Tibial artery (tissue), 4 donors: ENCODE data around the gene GATAD2B.

Source experiments
- DNase-seq, 2 donors: peaks; one replicate each; pipeline ENCODE4 v3.0.0-alpha.2; 2019
- H3K27ac ChIP-seq, 2 donors: fragments of 200-600 bp; sonication (generic) in 1 of 2; 1 replicate in 1 of 2; 2 replicates in 1 of 2; pipeline ENCODE4 v1.5.1; 2018 to 2019; ENCODE audit warnings: mild to moderate bottlenecking in 1 of 2
- H3K27me3 ChIP-seq, 2 donors: fragments of 200-600 bp; sonication (generic) in 1 of 2; one replicate each; pipeline versions ENCODE4 v1.5.1 to v1.6.0; 2016 to 2019
- H3K36me3 ChIP-seq, 3 donors: fragments of 200-600 bp; sonication (generic) in 2 of 3; one replicate each; pipeline ENCODE4 v1.5.1; 2016 to 2019; ENCODE audit warnings: mild to moderate bottlenecking in 2 of 3
- H3K4me1 ChIP-seq, 4 donors: fragments of 200-600 bp; sonication (generic) in 2 of 4; 1 replicate in 3 of 4; 2 replicates in 1 of 4; pipeline ENCODE4 v1.5.1; 2016 to 2019
- H3K4me3 ChIP-seq, 2 donors: fragments of 200-600 bp; sonication (generic) in 1 of 2; 1 replicate in 1 of 2; 2 replicates in 1 of 2; pipeline ENCODE4 v1.5.1; 2018 to 2019; ENCODE audit warnings: mild to moderate bottlenecking in 2 of 2
- H3K9me3 ChIP-seq, 3 donors: fragments of 200-600 bp; sonication (generic) in 1 of 3; one replicate each; pipeline ENCODE4 v1.5.1; 2016 to 2019
- intact Hi-C: fragments of 100-400 bp; cut with DNase I; formaldehyde crosslinking; loops from one replicate; pipeline ENCODE4 v1.15.0; 2023; ENCODE audit warnings: low total_unique reads
- TF ChIP-seq, protein P1 (sequence below), 2 experiments: fragments of 200-600 bp in 1 of 2; fragments of 450-650 bp in 1 of 2; IDR thresholded peaks; one replicate each; pipeline ENCODE4 v1.5.1; 2017 to 2019; ENCODE audit warnings: antibody characterized with exemption in 2 of 2, mild to moderate bottlenecking in 1 of 2, moderate library complexity in 1 of 2

The GATAD2B gene

DNA sequence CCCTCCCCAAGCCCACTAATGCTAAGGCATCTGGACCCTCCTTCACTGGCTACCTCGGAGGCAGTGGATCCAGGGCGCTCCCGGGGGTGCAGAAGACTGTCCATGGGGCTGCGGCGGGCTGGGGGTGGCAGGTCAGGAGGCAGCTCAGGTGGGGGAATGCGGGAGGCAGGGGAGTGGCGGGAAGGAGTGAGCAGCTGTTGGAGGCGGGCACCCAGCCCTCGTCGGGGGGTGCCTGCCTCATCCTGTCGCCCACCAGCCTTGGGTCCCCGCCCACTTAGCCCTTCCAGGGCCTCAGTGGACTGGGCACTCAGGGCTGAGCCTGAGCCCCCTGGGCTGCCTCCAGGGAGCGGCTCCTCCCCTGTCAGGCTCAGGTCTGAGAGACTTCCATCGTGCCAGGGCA is 10.7 kb upstream of the GATAD2B start:
- Histone ChIP-seq H3K27ac (no peak overlapping the region), H3K9me3 (no peaks in the 10 kb centered on the region), H3K4me1 (peaks cover 0 to 4% (median 0%) of the 10 kb centered on the region in 4 donors), H3K27me3 (no peaks in the 10 kb centered on the region), H3K36me3 (peaks cover 57 to 95% (median 84%) of the 10 kb centered on the region in 3 donors), H3K4me3 (no peak overlapping the region)
- intact Hi-C loops: no loop called here
- TF ChIP-seq, protein P1, sequence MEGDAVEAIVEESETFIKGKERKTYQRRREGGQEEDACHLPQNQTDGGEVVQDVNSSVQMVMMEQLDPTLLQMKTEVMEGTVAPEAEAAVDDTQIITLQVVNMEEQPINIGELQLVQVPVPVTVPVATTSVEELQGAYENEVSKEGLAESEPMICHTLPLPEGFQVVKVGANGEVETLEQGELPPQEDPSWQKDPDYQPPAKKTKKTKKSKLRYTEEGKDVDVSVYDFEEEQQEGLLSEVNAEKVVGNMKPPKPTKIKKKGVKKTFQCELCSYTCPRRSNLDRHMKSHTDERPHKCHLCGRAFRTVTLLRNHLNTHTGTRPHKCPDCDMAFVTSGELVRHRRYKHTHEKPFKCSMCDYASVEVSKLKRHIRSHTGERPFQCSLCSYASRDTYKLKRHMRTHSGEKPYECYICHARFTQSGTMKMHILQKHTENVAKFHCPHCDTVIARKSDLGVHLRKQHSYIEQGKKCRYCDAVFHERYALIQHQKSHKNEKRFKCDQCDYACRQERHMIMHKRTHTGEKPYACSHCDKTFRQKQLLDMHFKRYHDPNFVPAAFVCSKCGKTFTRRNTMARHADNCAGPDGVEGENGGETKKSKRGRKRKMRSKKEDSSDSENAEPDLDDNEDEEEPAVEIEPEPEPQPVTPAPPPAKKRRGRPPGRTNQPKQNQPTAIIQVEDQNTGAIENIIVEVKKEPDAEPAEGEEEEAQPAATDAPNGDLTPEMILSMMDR (IDR thresholded peaks at IDR 0.05): no peak
- DNase-seq: peak in 1 of 2 donors; percentile 55

DNA sequence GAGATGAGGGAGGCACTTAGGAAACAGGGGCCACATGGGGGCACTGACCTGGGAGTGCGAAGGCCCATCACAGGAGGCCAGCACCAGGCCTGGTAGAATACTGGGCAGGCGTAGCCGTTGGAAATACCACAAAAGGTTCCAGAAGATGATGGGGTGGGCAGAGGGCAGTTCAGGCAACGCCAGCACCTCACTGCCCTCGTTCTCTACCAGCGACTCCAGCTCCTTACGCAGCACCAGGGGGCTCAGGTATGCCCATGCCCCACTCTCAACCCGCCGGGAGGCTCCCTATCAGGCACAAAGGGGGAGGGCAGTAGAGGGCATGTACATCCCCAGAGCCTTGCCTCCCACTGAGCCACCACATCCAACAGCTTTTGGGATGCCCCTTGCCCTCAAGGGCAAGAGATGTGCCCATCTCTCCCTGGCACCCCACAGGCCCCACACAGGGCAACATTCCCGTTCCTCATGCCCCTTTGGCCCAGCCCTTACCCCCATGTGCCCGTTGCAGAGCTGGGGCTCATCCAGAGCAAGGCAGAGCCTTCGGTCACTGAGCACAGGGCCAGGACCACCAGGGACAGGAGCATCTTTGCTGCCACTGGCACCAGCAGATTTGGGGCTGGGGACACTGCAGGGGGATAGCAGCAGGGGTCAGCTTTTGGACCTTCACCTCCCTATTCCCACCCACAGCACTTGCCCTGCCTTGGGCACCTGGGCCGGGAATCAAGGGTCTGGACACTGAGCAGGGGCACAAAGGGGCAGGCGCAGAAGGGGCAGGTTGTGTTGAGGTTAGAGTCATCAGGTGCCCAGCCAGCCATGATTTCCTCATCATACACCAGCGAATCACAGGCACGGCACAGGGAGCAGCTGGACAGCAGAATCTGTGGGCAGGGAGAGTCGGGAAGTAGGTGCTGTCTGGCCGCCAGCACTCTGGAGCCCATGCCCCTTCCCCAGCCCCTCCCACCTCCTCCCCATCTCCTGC is 9.7 kb upstream of the GATAD2B start:
- peaks cover 49 to 86% (median 76%) of the 10 kb centered on the region in 3 donors for H3K36me3 ChIP-seq
- H3K4me3 ChIP-seq: no peak overlapping the region
- intact Hi-C loops: no loop called here
- DNase-seq: peak in 1 of 2 donors; percentile 55
- no peaks in the 10 kb centered on the region for H3K9me3 ChIP-seq
- TF ChIP-seq, protein P1 (IDR thresholded peaks at IDR 0.05): no peak
- no peaks in the 10 kb centered on the region for H3K27me3 ChIP-seq
- no peak overlapping the region for H3K27ac ChIP-seq
- H3K4me1 ChIP-seq: peaks cover 0 to 5% (median 0%) of the 10 kb centered on the region in 4 donors

DNA sequence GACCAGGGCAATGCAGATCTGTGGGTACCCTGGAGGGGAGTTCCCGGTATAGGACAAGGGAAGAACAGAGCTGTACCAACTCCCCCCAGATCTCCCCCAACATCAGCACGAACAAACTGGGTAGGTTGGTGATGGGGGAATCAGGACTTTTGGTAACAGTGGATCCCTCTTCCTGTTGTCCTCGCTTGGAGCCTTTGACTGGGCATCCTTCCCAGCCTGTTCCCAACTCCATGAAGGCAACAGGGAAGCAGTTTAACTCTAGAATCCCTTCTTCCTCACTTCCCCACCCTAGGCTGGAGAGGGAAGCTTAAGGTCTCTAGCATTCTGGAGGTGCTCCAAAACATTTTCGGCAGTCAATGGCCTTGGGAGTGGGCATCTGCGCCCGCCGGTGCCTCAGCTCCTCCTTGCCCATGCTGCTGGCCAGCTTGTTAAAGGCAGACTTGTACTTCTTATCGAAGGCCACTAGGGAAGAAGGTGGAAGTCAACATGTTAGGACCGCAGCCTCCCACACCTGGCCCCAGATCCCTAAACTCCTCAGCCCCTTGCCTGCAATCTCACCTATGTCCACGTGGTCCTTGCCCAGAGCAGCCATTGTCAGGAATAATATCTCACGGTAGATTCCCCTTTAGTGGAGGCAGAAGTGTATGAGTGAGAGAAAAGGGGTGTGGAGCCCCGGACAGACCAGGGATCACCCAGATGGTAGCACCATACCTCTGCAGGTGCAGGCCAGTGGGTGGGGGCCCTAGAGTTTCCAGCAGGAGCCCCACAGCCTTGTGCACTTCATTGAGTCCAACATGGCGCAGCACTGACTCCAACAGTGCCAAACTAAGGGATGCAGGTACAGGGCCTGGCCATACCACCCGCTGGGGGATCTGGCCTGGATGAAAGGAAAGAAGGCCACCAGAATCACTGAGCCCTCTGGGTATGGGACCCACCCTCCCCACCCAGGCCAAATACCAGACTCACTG is 7.5 kb upstream of the GATAD2B start:
- TF ChIP-seq, protein P1 (IDR thresholded peaks at IDR 0.05): no peak
- no peaks in the 10 kb centered on the region for H3K9me3 ChIP-seq
- intact Hi-C loops: loop anchor here (10.0 kb wide), 1 partner anchor 45 kb away; the partner anchor contains the start of gene JTB
- H3K4me1 ChIP-seq: peaks cover 0 to 5% (median 0%) of the 10 kb centered on the region in 4 donors
- peak in 1 of 2 donors; percentile 54 for DNase-seq
- no peak overlapping the region for H3K4me3 ChIP-seq
- peaks cover 31 to 64% (median 54%) of the 10 kb centered on the region in 3 donors for H3K36me3 ChIP-seq
- no peak overlapping the region for H3K27ac ChIP-seq
- no peaks in the 10 kb centered on the region for H3K27me3 ChIP-seq

DNA sequence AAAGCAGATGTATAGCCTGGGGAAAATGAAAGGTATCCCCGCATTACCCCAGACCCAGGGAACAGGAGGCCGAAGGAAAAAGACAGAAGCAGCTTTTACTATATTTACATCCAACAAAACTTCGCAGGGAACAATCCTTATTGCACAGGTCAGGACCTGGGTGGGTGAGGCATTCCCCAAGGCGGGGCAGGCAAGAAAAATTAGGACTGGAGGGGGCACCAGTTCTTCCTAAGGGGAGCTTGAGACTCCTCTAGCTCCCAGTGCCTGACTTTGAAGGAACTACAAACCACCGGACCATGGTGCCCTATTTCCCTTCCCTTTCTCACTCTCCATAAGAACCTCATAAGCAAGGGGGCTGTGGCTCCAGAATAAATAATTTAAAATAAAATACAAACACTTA is 6.7 kb upstream of the GATAD2B start:
- Histone ChIP-seq H3K9me3 (no peaks in the 10 kb centered on the region), H3K27me3 (no peaks in the 10 kb centered on the region), H3K27ac (no peak overlapping the region), H3K4me3 (no peak overlapping the region), H3K36me3 (peaks cover 24 to 56% (median 46%) of the 10 kb centered on the region in 3 donors), H3K4me1 (peaks cover 0 to 5% (median 0%) of the 10 kb centered on the region in 4 donors)
- TF ChIP-seq, protein P1 (IDR thresholded peaks at IDR 0.05): no peak
- intact Hi-C loops: loop anchor here (10.0 kb wide), 1 partner anchor 45 kb away; the partner anchor contains the start of gene JTB
- DNase-seq: no peak

DNA sequence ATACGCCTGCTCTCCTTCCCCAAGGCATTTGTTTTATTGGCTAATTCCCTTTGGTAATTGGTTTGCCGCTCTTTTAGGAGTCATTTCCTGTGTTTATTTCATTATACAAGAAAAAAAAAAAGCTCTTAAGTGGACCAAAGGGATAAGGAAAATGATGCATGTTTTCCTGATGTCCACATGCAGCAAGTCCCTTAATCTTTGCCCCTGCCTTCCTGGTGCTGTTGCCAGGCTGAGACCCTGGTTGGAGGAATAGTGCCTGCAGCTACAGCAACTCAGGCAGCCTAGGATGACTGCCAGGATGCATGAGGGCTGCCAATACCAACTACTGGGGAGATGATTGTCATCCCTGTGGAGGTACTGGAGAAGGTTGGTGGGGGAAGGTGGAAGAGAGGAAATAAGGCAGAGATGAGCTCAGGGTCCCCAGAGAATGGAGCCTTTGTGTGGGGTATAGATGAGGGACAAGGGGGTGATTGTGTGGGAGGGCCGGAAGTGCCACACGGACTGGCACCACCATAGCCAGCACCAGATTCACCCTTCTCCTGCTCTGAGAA is 6.1 kb upstream of the GATAD2B start:
- TF ChIP-seq, protein P1 (IDR thresholded peaks at IDR 0.05): no peak
- no peaks in the 10 kb centered on the region for H3K9me3 ChIP-seq
- no peaks in the 10 kb centered on the region for H3K27me3 ChIP-seq
- H3K36me3 ChIP-seq: peaks cover 19 to 50% (median 40%) of the 10 kb centered on the region in 3 donors
- no peak for DNase-seq
- H3K4me1 ChIP-seq: peaks cover 0 to 9% (median 3%) of the 10 kb centered on the region in 4 donors
- no peak overlapping the region for H3K4me3 ChIP-seq
- H3K27ac ChIP-seq: no peak overlapping the region
- intact Hi-C loops: loop anchor here (10.0 kb wide), 1 partner anchor 46 kb away; the partner anchor contains the start of gene JTB
